Measurements from ENCODE around the gene DDR2.

GRCh38 chr1:162639718-162640117 lies 7.5 kb downstream of the DDR2 start:
- no peak for TF ChIP-seq CTCF (conservative IDR thresholded peaks at IDR 0.05)
- TF ChIP-seq ZFX (IDR thresholded peaks at IDR 0.05), result no peak

Data from C4-2B (cell line).